Sigmoid colon (tissue), 7 donors: ENCODE data around the gene CCT6A. TPM values are rescaled to one million over a fixed set of nuclear protein-coding genes. Genes with fewer than 3 reads are reported as not detected.
"Not testable (repeated sequence)": the region's sequence is repeated elsewhere in the genome, so short reads cannot be mapped to it uniquely, and the experiment has no call there.

Source experiments
- DNase-seq: peaks from one replicate; pipeline ENCODE4 v3.0.0-alpha.2; 2019
- H3K27ac ChIP-seq, 4 donors: fragments of 200-600 bp; sonication (generic); one replicate each; pipeline ENCODE4 v1.5.1; 2016 to 2019; ENCODE audit warnings: mild to moderate bottlenecking in 1 of 4
- H3K27me3 ChIP-seq, 3 donors: fragments of 200-600 bp; sonication (generic); one replicate each; pipeline ENCODE4 v1.5.1; 2019; ENCODE audit warnings: mild to moderate bottlenecking in 1 of 3
- H3K36me3 ChIP-seq, 4 donors: fragments of 200-600 bp; sonication (generic); one replicate each; pipeline ENCODE4 v1.5.1; 2016 to 2019
- H3K4me1 ChIP-seq, 4 donors: fragments of 200-600 bp; sonication (generic); one replicate each; pipeline ENCODE4 v1.5.1; 2017 to 2019
- H3K4me3 ChIP-seq, 4 donors: fragments of 200-600 bp; sonication (generic); one replicate each; pipeline ENCODE4 v1.5.1; 2017 to 2019; ENCODE audit warnings: mild to moderate bottlenecking in 2 of 4, moderate library complexity in 1 of 4
- H3K9me3 ChIP-seq, 4 donors: fragments of 200-600 bp in 3 of 4; sonication (generic) in 3 of 4; one replicate each; pipeline versions ENCODE4 v1.5.1 to v1.6.1; 2013 to 2019
- CTCF ChIP-seq, 4 experiments: fragments of 450-650 bp in 3 of 4; fragments of 200-600 bp in 1 of 4; IDR thresholded peaks; one replicate each; pipeline ENCODE4 v1.5.1; 2016 to 2019; ENCODE audit warnings: antibody characterized with exemption in 4 of 4, mild to moderate bottlenecking in 3 of 4, moderate library complexity in 2 of 4
- EP300 ChIP-seq, 4 donors: sonication (generic); formaldehyde crosslinking; IDR thresholded peaks; one replicate each; pipeline ENCODE4 v1.6.1; 2017; ENCODE audit warnings: antibody characterized with exemption in 4 of 4
- POLR2A ChIP-seq, 2 donors: fragments of 450-650 bp; IDR thresholded peaks; one replicate each; pipeline ENCODE4 v1.6.1; 2016; ENCODE audit warnings: antibody characterized with exemption in 2 of 2, mild to moderate bottlenecking in 2 of 2, moderate library complexity in 2 of 2
- POLR2AphosphoS5 ChIP-seq, 4 donors: sonication (generic); formaldehyde crosslinking; IDR thresholded peaks; one replicate each; pipeline ENCODE4 v1.6.1; 2017; ENCODE audit warnings: antibody characterized with exemption in 4 of 4
- WGBS, 2 donors: extraction: QIAGEN DNeasy Blood & Tissue Kit; methylation state at CpG; one replicate each; pipeline ENCODE4 v1.1.7; 2013; 5-methylcytosine and 5-hydroxymethylcytosine counted together
- intact Hi-C: fragments of 100-400 bp; cut with DNase I; formaldehyde crosslinking; loops from one replicate; pipeline ENCODE4 v1.15.1; 2023
- polyA plus RNA-seq, 3 donors: library from polyadenylated mRNA; stranded (reverse); fragments of 200-250 nt; gene quantifications; one replicate each; pipeline ENCODE4 v1.2.3, GENCODE V29; 2013
- total RNA-seq, 4 donors: library from RNA; depleted of rRNA; stranded (reverse); fragments of >200 nt; gene quantifications; one replicate each; pipeline ENCODE4 v1.1.0, GENCODE V29; 2016
- donor health status: healthy with polysubstance abuse.
- donor health status: Bipolar disorder and iron deficiency.
- donor health status: healthy.

The CCT6A gene
- total and polyA plus RNA-seq, 7 donors, result 52.9 to 114 (median 85.4) TPM

DNA sequence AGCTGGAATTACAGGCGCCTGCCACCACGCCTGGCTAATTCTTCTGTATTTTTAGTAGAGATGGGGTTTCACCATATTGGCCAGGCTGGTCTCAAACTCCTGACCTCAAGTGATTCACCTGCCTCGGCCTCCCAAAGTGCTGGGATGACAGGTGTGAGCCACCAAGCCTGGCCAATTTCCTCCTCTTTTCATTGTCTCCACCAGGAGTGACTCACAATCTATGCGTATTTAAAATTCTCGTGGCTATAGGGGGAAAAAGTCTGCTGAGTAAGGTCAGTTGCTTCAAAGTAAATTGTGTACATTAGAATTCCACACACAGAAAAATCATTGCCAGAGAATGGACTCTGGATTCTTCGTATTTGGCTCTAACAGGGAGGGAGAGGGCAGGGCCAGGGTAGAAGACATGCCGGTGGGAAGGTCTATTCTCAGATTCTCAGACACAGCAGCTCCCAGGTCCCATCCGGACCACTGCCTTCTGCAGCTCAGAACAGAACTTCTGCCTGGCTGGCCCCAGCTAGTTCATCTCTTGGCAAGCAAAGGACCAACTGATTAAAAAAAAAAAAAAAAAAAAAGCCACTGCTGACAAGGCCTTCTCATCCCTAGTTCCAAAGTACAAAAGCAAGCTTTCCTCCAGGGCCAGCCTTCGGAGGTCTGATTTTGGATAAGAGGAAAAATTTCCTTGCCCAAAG lies 22.5 kb upstream of the CCT6A start:
- Histone ChIP-seq H3K36me3 (peaks cover 0 to 6% (median 0%) of the 10 kb centered on the region in 4 donors), H3K4me3 (no peak overlapping the region), H3K9me3 (no peaks in the 10 kb centered on the region), H3K27me3 (no peaks in the 10 kb centered on the region), H3K27ac (no peak overlapping the region), H3K4me1 (peaks cover 0 to 9% (median 4%) of the 10 kb centered on the region in 4 donors)
- TF ChIP-seq CTCF (IDR thresholded peaks at IDR 0.05), result no peak
- no peak for TF ChIP-seq EP300 (IDR thresholded peaks at IDR 0.05)
- DNase-seq, result no peak
- 38 to 78% methylated on average over 9 of the region's 9 CpGs for WGBS, 2 donors
- intact Hi-C loops, result no loop called here

- intact Hi-C loops, result no loop called here
- H3K4me3 ChIP-seq, result no peak overlapping the region
- DNase-seq, result no peak
- H3K9me3 ChIP-seq, result no peaks in the 10 kb centered on the region
- no peaks in the 10 kb centered on the region for H3K27me3 ChIP-seq
- 94 to 96% methylated on average over 8 of the region's 8 CpGs for WGBS, 2 donors
- H3K27ac ChIP-seq, result no peak overlapping the region
- H3K4me1 ChIP-seq, result peaks cover 0 to 9% (median 4%) of the 10 kb centered on the region in 4 donors
- H3K36me3 ChIP-seq, result peaks cover 0 to 6% (median 0%) of the 10 kb centered on the region in 4 donors
- no peak for TF ChIP-seq POLR2A (IDR thresholded peaks at IDR 0.05)
- TF ChIP-seq CTCF (IDR thresholded peaks at IDR 0.05), result no peak
- TF ChIP-seq POLR2AphosphoS5 (IDR thresholded peaks at IDR 0.05), result no peak
- no peak for TF ChIP-seq EP300 (IDR thresholded peaks at IDR 0.05)
These were observed 21.2 kb upstream of the CCT6A start for GRCh38 chr7:56030340-56030739.

GRCh38 chr7:56031556-56031955 lies 20.0 kb upstream of the CCT6A start:
- H3K36me3 ChIP-seq, result not testable (repeated sequence)
- WGBS, 2 donors, result 84 to 86% methylated on average over 8 of the region's 8 CpGs

DNA sequence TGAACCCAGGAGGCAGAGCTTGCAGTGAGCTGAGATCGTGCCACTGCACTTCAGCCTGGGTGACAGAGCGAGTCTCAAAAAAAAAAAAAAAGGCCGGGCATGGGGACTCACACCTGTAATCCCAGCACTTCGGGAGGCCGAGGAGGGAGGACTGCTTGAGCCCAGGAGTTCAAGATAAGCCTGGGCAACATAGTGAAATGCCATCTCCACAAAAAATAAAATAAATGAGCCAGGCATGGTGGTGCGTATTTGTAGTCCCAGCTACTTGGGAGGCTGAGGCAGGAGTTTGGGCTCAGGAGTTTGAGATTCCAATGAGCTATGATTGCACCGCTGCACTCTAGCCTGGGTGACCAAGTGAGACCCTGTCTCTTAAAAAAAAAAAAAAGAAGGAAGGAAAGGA lies 19.0 kb upstream of the CCT6A start:
- H3K36me3 ChIP-seq, H3K4me3 ChIP-seq, intact Hi-C loops, DNase-seq, H3K4me1 ChIP-seq, H3K9me3 ChIP-seq, H3K27ac ChIP-seq, H3K27me3 ChIP-seq: not testable (repeated sequence)
- 97 to 99% methylated on average over 7 of the region's 7 CpGs for WGBS, 2 donors

More at GRCh38 chr7:56031556-56031955, 20.0 kb upstream of the CCT6A start:
- DNase-seq, H3K27ac ChIP-seq, H3K27me3 ChIP-seq, H3K9me3 ChIP-seq, H3K4me3 ChIP-seq, H3K4me1 ChIP-seq, intact Hi-C loops: not testable (repeated sequence)

GRCh38 chr7:56033671-56034432 lies 17.7 kb upstream of the CCT6A start:
- H3K4me3 ChIP-seq, result peak overlapping the region; percentile 43 to 62 (median 56)
- no peaks in the 10 kb centered on the region for H3K9me3 ChIP-seq
- peaks cover 0 to 6% (median 0%) of the 10 kb centered on the region in 4 donors for H3K36me3 ChIP-seq
- peaks cover 0 to 9% (median 4%) of the 10 kb centered on the region in 4 donors for H3K4me1 ChIP-seq
- intact Hi-C loops, result no loop called here
- 0% methylated on average over 27 of the region's 27 CpGs for WGBS, 2 donors
- TF ChIP-seq CTCF (IDR thresholded peaks at IDR 0.05) (peak in 2 of 4 experiments; percentile 25 to 31), EP300 (IDR thresholded peaks at IDR 0.05) (no peak), POLR2A (IDR thresholded peaks at IDR 0.05) (no peak), POLR2AphosphoS5 (IDR thresholded peaks at IDR 0.05) (no peak)
- H3K27ac ChIP-seq, result peak overlapping the region; percentile 20 to 62 (median 46)
- no peaks in the 10 kb centered on the region for H3K27me3 ChIP-seq
- peak; percentile 69 for DNase-seq
